Left lung (tissue), 10 donors: ENCODE data around the gene WDR72. TPM values are rescaled to one million over a fixed set of nuclear protein-coding genes. Genes with fewer than 3 reads are reported as not detected.

ENCODE experiments used
- ATAC-seq: fragments of 200-7000 bp; cut with Tn5 transposase; one replicate; pipeline ENCODE4 v1.9.1; 2020; ENCODE audit warnings: moderate library complexity
- DNase-seq, 4 donors: peaks; one replicate each; pipeline ENCODE4 v3.0.0-alpha.2; 2013 to 2020
- H3K27ac ChIP-seq, 2 donors: fragments of 200-600 bp; sonication (generic) in 1 of 2; one replicate each; pipeline versions ENCODE4 v1.5.0 to v1.8.0; 2020 to 2021
- H3K27me3 ChIP-seq, 2 donors: fragments of 200-600 bp; sonication (generic) in 1 of 2; one replicate each; pipeline versions ENCODE4 v1.5.0 to v1.8.0; 2020 to 2021
- H3K36me3 ChIP-seq, 2 donors: fragments of 200-600 bp; sonication (generic) in 1 of 2; one replicate each; pipeline versions ENCODE4 v1.5.0 to v1.8.0; 2020 to 2021
- H3K4me1 ChIP-seq, 2 donors: fragments of 200-600 bp; one replicate each; pipeline ENCODE4 v1.8.0; 2021
- H3K4me3 ChIP-seq, 2 donors: fragments of 200-600 bp; sonication (generic) in 1 of 2; one replicate each; pipeline versions ENCODE4 v1.5.0 to v1.8.0; 2020 to 2021; ENCODE audit warnings: mild to moderate bottlenecking in 1 of 2
- H3K9me3 ChIP-seq, 2 donors: fragments of 200-600 bp; sonication (generic) in 1 of 2; one replicate each; pipeline versions ENCODE4 v1.5.0 to v1.8.0; 2020 to 2021
- CTCF ChIP-seq, 2 donors: fragments of 200-600 bp; sonication (generic) in 1 of 2; IDR thresholded peaks; one replicate each; pipeline versions ENCODE4 v1.5.0 to v1.8.0; 2021; ENCODE audit warnings: antibody characterized with exemption in 2 of 2
- intact Hi-C, 2 donors: fragments of 100-400 bp; cut with DNase I; formaldehyde crosslinking; loops; one replicate each; pipeline versions ENCODE4 v1.11.2 to v1.14.2; 2022
- polyA plus RNA-seq, 6 donors: library from polyadenylated mRNA; unstranded; fragments of 120-200 nt; gene quantifications; one replicate each; pipeline ENCODE4 v1.2.1, GENCODE V29; 2013; ENCODE audit not compliant: insufficient read length in 6 of 6
- total RNA-seq, 2 donors: library from RNA; stranded (reverse); fragmentation: NEBNext Ultra II Directional; extraction: Animal tissue kit (Norgen Biotek cat#: 25700); gene quantifications; one replicate each; pipeline ENCODE4 v1.2.1, GENCODE V29; 2021
- donor health status: DM: no; HTN: yes; CAD: no.
- donor health status: DM: no; HTN: no; CAD: no.

Gene WDR72
- total and polyA plus RNA-seq, 8 donors = 0.73 to 6.5 (median 3.0) TPM

GRCh38 chr15:53511175-53511574 lies 248.3 kb downstream of the WDR72 start:
- ATAC-seq (no peak), DNase-seq (no peak)
- Histone ChIP-seq H3K9me3 (no peaks in the 10 kb centered on the region), H3K4me3 (no peak overlapping the region), H3K36me3 (no peaks in the 10 kb centered on the region), H3K4me1 (no peaks in the 10 kb centered on the region), H3K27me3 (no peaks in the 10 kb centered on the region), H3K27ac (no peak overlapping the region)
- TF ChIP-seq CTCF (IDR thresholded peaks at IDR 0.05) = no peak
- intact Hi-C loops = no loop called here

- no peak overlapping the region for H3K27ac ChIP-seq
- ATAC-seq = no peak
- H3K36me3 ChIP-seq = no peaks in the 10 kb centered on the region
- no peaks in the 10 kb centered on the region for H3K27me3 ChIP-seq
- no peak for DNase-seq
- no peak overlapping the region for H3K4me3 ChIP-seq
- no peaks in the 10 kb centered on the region for H3K4me1 ChIP-seq
- peaks cover 0 to 3% of the 10 kb centered on the region in 2 donors for H3K9me3 ChIP-seq
- intact Hi-C loops = no loop called here
- no peak for TF ChIP-seq CTCF (IDR thresholded peaks at IDR 0.05)
Observed at GRCh38 chr15:53506370-53506769, 253.1 kb downstream of the WDR72 start.

GRCh38 chr15:53498996-53499395 lies 260.5 kb downstream of the WDR72 start:
- intact Hi-C loops = no loop called here
- Histone ChIP-seq H3K36me3 (no peaks in the 10 kb centered on the region), H3K27me3 (no peaks in the 10 kb centered on the region), H3K9me3 (peaks cover 0 to 3% of the 10 kb centered on the region in 2 donors), H3K27ac (no peak overlapping the region), H3K4me3 (no peak overlapping the region), H3K4me1 (no peaks in the 10 kb centered on the region)
- ATAC-seq (no peak), DNase-seq (no peak)
- TF ChIP-seq CTCF (IDR thresholded peaks at IDR 0.05) = no peak

GRCh38 chr15:53490341-53490740 lies 269.1 kb downstream of the WDR72 start:
- no peak for TF ChIP-seq CTCF (IDR thresholded peaks at IDR 0.05)
- H3K4me3 ChIP-seq = no peak overlapping the region
- DNase-seq = no peak

GRCh38 chr15:53482055-53482454 lies 277.4 kb downstream of the WDR72 start:
- intact Hi-C loops = no loop called here
- H3K36me3 ChIP-seq = no peaks in the 10 kb centered on the region
- no peaks in the 10 kb centered on the region for H3K27me3 ChIP-seq
- no peak overlapping the region for H3K4me3 ChIP-seq
- ATAC-seq (no peak), DNase-seq (no peak)
- TF ChIP-seq CTCF (IDR thresholded peaks at IDR 0.05) = no peak
- no peak overlapping the region for H3K27ac ChIP-seq
- no peaks in the 10 kb centered on the region for H3K9me3 ChIP-seq
- no peaks in the 10 kb centered on the region for H3K4me1 ChIP-seq

More at GRCh38 chr15:53490341-53490740, 269.1 kb downstream of the WDR72 start:
- no peaks in the 10 kb centered on the region for H3K4me1 ChIP-seq
- intact Hi-C loops = no loop called here
- no peaks in the 10 kb centered on the region for H3K27me3 ChIP-seq
- H3K9me3 ChIP-seq = no peaks in the 10 kb centered on the region
- no peaks in the 10 kb centered on the region for H3K36me3 ChIP-seq
- ATAC-seq = no peak
- H3K27ac ChIP-seq = no peak overlapping the region
